ENCODE results near the gene BTG4.

GRCh38 chr11:111456859-111457730, 55.1 kb downstream of the BTG4 start:
- TF ChIP-seq CTCF (IDR thresholded peaks at IDR 0.05), result no peak
- no peak for TF ChIP-seq POLR2A (IDR thresholded peaks at IDR 0.05)

Data from thyroid gland (tissue), 4 donors.